GM12801 (cell line): ENCODE results near the gene CD40.

ENCODE experiments used
- CTCF ChIP-seq: IDR thresholded peaks from one replicate; pipeline ENCODE4 v1.5.1; 2011; ENCODE audit warnings: control low read depth; ENCODE audit not compliant: insufficient read length; ENCODE audit errors: extremely low read depth

The CD40 gene

DNA sequence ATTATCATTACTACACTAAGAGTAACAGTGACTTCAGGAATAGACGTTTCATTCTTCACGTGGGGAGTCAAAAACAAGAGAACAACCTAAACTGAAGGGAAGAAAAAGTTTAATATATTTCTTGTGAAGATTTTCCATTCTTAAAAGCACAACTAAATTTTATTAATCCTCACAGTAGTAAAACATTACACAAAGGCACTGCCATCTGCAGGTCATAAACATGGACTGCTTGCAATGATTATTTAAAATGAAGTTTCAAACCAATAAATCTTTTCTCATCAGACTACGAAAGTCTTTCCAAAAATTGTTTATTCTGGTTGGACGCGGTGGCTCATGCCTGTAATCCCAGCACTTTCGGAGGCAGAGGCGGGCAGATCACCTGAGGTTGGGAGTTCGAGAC lies 31.0 kb upstream of the CD40 start:
- no peak for TF ChIP-seq CTCF

- TF ChIP-seq CTCF: no peak
Measured at GRCh38 chr20:46088409-46089166, 29.5 kb upstream of the CD40 start.

- TF ChIP-seq CTCF: no peak
Measured at GRCh38 chr20:46089167-46089416, 29.0 kb upstream of the CD40 start.

DNA sequence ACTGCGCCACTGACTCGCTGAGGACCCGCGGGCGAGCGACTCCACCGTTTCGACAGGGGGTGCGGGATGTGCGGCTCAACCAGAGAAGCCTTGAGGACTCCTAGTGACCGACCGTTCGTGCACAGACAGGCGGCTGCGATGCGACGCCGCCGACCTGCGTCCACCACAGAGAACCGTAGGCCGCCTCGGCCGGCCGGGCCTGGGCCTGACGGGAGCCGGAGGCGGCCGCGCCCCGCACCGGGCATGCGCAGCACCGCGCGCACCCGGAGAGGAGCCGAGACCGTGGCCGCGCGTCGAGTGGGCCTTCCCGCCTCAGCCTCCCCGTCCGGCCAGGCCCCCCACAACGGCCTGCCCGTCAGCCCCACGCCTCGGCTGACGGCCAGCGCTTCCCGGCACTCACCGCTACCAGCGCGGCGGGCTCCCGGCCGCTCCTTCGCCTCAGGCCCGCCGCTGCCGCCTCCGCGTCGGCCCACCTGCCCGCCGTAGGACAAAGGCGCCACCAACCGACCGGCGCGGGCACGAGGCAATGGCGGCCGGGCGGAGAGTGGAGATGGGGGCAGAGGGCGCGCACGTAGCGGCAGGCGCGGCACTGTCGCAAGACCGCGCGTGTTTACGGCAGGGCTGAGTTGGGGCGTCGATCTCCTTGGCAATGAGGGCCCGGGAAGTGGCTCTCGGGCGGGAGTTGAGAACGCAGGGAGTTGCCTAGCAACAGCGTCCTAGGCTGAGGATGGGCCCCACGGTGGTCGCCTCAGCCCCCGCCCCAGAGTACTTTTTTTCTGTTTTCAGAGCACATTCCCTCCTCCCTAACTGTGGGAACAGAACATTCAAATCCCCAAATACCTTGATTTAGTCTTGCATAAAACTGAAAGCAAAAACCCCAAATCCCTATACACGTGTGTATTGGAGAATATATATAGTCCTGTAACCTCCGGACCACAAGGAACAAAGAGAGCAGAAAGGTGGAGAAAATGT lies 28.4 kb upstream of the CD40 start, which contains the start of gene NCOA5:
NCOA5 (minus strand) TSS at position 546 of the 972 bp plus-strand sequence. CDS start 10,538 bp downstream, outside the sequence.
- TF ChIP-seq CTCF: no peak

DNA sequence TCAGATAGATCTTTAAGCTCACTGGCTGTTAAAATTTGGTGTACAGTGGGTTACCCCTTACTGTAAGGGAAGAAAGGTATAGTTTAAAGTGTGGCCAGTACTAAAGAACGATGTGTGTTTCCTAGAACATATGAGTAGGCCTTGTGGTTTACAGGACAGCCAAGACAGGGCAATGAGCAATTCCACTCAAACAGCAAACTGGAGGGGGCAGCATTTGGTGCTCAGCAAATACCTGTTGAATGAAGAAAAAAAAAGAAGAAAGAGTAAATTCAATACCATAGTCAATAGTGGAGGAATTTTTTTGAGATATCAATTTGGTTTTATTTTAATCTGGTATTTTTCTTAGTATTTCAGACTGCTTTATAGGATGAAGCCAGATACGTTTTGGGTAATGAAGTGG lies 24.6 kb upstream of the CD40 start:
- TF ChIP-seq CTCF: no peak

GRCh38 chr20:46099491-46100287 lies 18.4 kb upstream of the CD40 start:
- no peak for TF ChIP-seq CTCF

GRCh38 chr20:46100988-46101387 lies 17.1 kb upstream of the CD40 start:
- no peak for TF ChIP-seq CTCF
